ENCODE measurements around the gene ZNF506. TPM values are rescaled to one million over a fixed set of nuclear protein-coding genes. Genes with fewer than 3 reads are reported as not detected.

ZNF506 gene
- total and polyA plus RNA-seq, 2 experiments from 2014 or later, result 11.8 to 13.3 TPM

GRCh38 chr19:19758164-19758563 lies 63.4 kb downstream of the ZNF506 start:
- Histone ChIP-seq H3K79me2 (ENCODE audit: insufficient read depth) (no peaks in the 10 kb centered on the region), H3K9me3 (ENCODE audit: low read depth) (no peaks in the 10 kb centered on the region), H3K4me1 (ENCODE audit: insufficient read depth) (no peaks in the 10 kb centered on the region), H3K4me2 (ENCODE audit: unreplicated experiment) (no peak overlapping the region), H3K9me2 (ENCODE audit: insufficient read depth) (no peaks in the 10 kb centered on the region), H3K27me3 (replicated peaks; ENCODE audit: insufficient read depth) (no peaks in the 10 kb centered on the region), H3K4me3 (no peak overlapping the region), H3F3A (ENCODE audit: insufficient read depth) (no peaks in the 10 kb centered on the region), H3K36me3 (ENCODE audit: low read depth) (no peaks in the 10 kb centered on the region), H3K9ac (no peak overlapping the region), H2AFZ (no peak overlapping the region), H4K20me1 (ENCODE audit: insufficient read depth) (no peaks in the 10 kb centered on the region), H3K27ac (no peak overlapping the region)
- no peak for DNase-seq
- TF ChIP-seq EZH2 (IDR thresholded peaks at IDR 0.05; ENCODE audit: insufficient read depth, poor library complexity, severe bottlenecking), result no peak
- TF ChIP-seq EZH2phosphoT487 (IDR thresholded peaks at IDR 0.05; ENCODE audit: insufficient read depth, low read depth), result no peak
- 37 to 46% methylated on average over 4 of the region's 4 CpGs for WGBS, 2 experiments (ENCODE audit: low coverage in 1 of 2, low lambda C conversion rate in 2 of 2, missing lambda C conversion rate in 2 of 2)
- in situ Hi-C loops (cut with MboI), result no loop called here

- H3K9me2 ChIP-seq (ENCODE audit: insufficient read depth), result no peaks in the 10 kb centered on the region
- H3K9ac ChIP-seq, result no peak overlapping the region
- no peaks in the 10 kb centered on the region for H3K36me3 ChIP-seq (ENCODE audit: low read depth)
- in situ Hi-C loops (cut with MboI), result no loop called here
- 53 to 66% methylated on average over 10 to 11 of the region's 11 CpGs for WGBS, 2 experiments (ENCODE audit: low coverage in 1 of 2, low lambda C conversion rate in 2 of 2, missing lambda C conversion rate in 2 of 2)
- no peaks in the 10 kb centered on the region for H3K4me1 ChIP-seq (ENCODE audit: insufficient read depth)
- H3K27me3 ChIP-seq (replicated peaks; ENCODE audit: insufficient read depth), result no peaks in the 10 kb centered on the region
- DNase-seq, result no peak
- H3K79me2 ChIP-seq (ENCODE audit: insufficient read depth), result no peaks in the 10 kb centered on the region
- H3K9me3 ChIP-seq (ENCODE audit: low read depth), result no peaks in the 10 kb centered on the region
- no peak overlapping the region for H3K4me2 ChIP-seq (ENCODE audit: unreplicated experiment)
- H2AFZ ChIP-seq, result no peak overlapping the region
- no peak overlapping the region for H3K27ac ChIP-seq
- no peak overlapping the region for H3K4me3 ChIP-seq
- H3F3A ChIP-seq (ENCODE audit: insufficient read depth), result no peaks in the 10 kb centered on the region
- H4K20me1 ChIP-seq (ENCODE audit: insufficient read depth), result no peaks in the 10 kb centered on the region
- no peak for TF ChIP-seq EZH2 (IDR thresholded peaks at IDR 0.05; ENCODE audit: insufficient read depth, poor library complexity, severe bottlenecking)
- no peak for TF ChIP-seq EZH2phosphoT487 (IDR thresholded peaks at IDR 0.05; ENCODE audit: insufficient read depth, low read depth)
Observed at GRCh38 chr19:19752760-19753403, 68.7 kb downstream of the ZNF506 start.

GRCh38 chr19:19751846-19752245 lies 69.7 kb downstream of the ZNF506 start:
- H3F3A ChIP-seq (ENCODE audit: insufficient read depth), result no peaks in the 10 kb centered on the region
- H3K27ac ChIP-seq, result no peak overlapping the region
- no peaks in the 10 kb centered on the region for H3K27me3 ChIP-seq (replicated peaks; ENCODE audit: insufficient read depth)
- no peaks in the 10 kb centered on the region for H3K36me3 ChIP-seq (ENCODE audit: low read depth)
- no peaks in the 10 kb centered on the region for H3K79me2 ChIP-seq (ENCODE audit: insufficient read depth)
- DNase-seq, result no peak
- H4K20me1 ChIP-seq (ENCODE audit: insufficient read depth), result no peaks in the 10 kb centered on the region
- H3K4me1 ChIP-seq (ENCODE audit: insufficient read depth), result no peaks in the 10 kb centered on the region
- in situ Hi-C loops (cut with MboI), result no loop called here
- no peak overlapping the region for H2AFZ ChIP-seq
- H3K4me3 ChIP-seq, result no peak overlapping the region
- no peaks in the 10 kb centered on the region for H3K9me2 ChIP-seq (ENCODE audit: insufficient read depth)
- WGBS, 2 experiments (ENCODE audit: low coverage in 1 of 2, low lambda C conversion rate in 2 of 2, missing lambda C conversion rate in 2 of 2), result 60 to 66% methylated on average over 12 of the region's 12 CpGs
- TF ChIP-seq EZH2 (IDR thresholded peaks at IDR 0.05; ENCODE audit: insufficient read depth, poor library complexity, severe bottlenecking), result no peak
- no peak for TF ChIP-seq EZH2phosphoT487 (IDR thresholded peaks at IDR 0.05; ENCODE audit: insufficient read depth, low read depth)
- H3K9me3 ChIP-seq (ENCODE audit: low read depth), result no peaks in the 10 kb centered on the region
- H3K4me2 ChIP-seq (ENCODE audit: unreplicated experiment), result no peak overlapping the region
- H3K9ac ChIP-seq, result no peak overlapping the region

GRCh38 chr19:19750842-19751790 lies 70.4 kb downstream of the ZNF506 start:
- Histone ChIP-seq H2AFZ (no peak overlapping the region), H3K4me1 (ENCODE audit: insufficient read depth) (no peaks in the 10 kb centered on the region), H4K20me1 (ENCODE audit: insufficient read depth) (no peaks in the 10 kb centered on the region), H3K27me3 (replicated peaks; ENCODE audit: insufficient read depth) (no peaks in the 10 kb centered on the region), H3K4me3 (no peak overlapping the region), H3F3A (ENCODE audit: insufficient read depth) (no peaks in the 10 kb centered on the region), H3K9ac (no peak overlapping the region), H3K27ac (no peak overlapping the region), H3K4me2 (ENCODE audit: unreplicated experiment) (no peak overlapping the region), H3K36me3 (ENCODE audit: low read depth) (no peaks in the 10 kb centered on the region), H3K9me2 (ENCODE audit: insufficient read depth) (no peaks in the 10 kb centered on the region), H3K9me3 (ENCODE audit: low read depth) (no peaks in the 10 kb centered on the region), H3K79me2 (ENCODE audit: insufficient read depth) (no peaks in the 10 kb centered on the region)
- DNase-seq, result no peak
- in situ Hi-C loops (cut with MboI), result no loop called here
- TF ChIP-seq EZH2phosphoT487 (IDR thresholded peaks at IDR 0.05; ENCODE audit: insufficient read depth, low read depth) (no peak), EZH2 (IDR thresholded peaks at IDR 0.05; ENCODE audit: insufficient read depth, poor library complexity, severe bottlenecking) (no peak)
- WGBS, 2 experiments (ENCODE audit: low coverage in 1 of 2, low lambda C conversion rate in 2 of 2, missing lambda C conversion rate in 2 of 2), result 56 to 60% methylated on average over 38 to 40 of the region's 40 CpGs

Measured in GM23248 (cell line).